AG09319 (cell line): ENCODE data around the gene WDFY4.

Experiments used
- DNase-seq: peaks from one replicate; pipeline ENCODE4 v3.0.0-alpha.2; 2010; ENCODE audit warnings: low read depth; ENCODE audit errors: extremely low read depth
- CTCF ChIP-seq: IDR thresholded peaks from 2 replicates; pipeline ENCODE4 v1.5.1; 2011; ENCODE audit warnings: low read depth, mild to moderate bottlenecking, inconsistent platforms, low read length, moderate library complexity

The WDFY4 gene

GRCh38 chr10:48684792-48685623 lies at the start of gene WDFY4:
WDFY4 (plus strand) TSS chr10:48684873; CDS start chr10:48709733, 24,860 bp downstream.
- TF ChIP-seq CTCF: no peak
- DNase-seq: no peak

- no peak for DNase-seq
- no peak for TF ChIP-seq CTCF
These were observed 49.6 kb upstream of the WDFY4 start for GRCh38 chr10:48634984-48635557.

- TF ChIP-seq CTCF: no peak
These were observed 48.4 kb upstream of the WDFY4 start for GRCh38 chr10:48636231-48636630.

GRCh38 chr10:48636901-48637300 lies 47.8 kb upstream of the WDFY4 start:
- no peak for TF ChIP-seq CTCF
- no peak for DNase-seq

More at GRCh38 chr10:48636231-48636630, 48.4 kb upstream of the WDFY4 start:
- no peak for DNase-seq

- no peak for TF ChIP-seq CTCF
- no peak for DNase-seq
These were observed 46.5 kb upstream of the WDFY4 start for GRCh38 chr10:48638158-48638557.

GRCh38 chr10:48638739-48639527 lies 45.7 kb upstream of the WDFY4 start:
- no peak for TF ChIP-seq CTCF
- no peak for DNase-seq
